ENCODE results near the gene SCN4B.

- TF ChIP-seq POLR2A (IDR thresholded peaks at IDR 0.05; ENCODE audit: low read length) (no peak), GATA1 (IDR thresholded peaks at IDR 0.05; ENCODE audit: low read depth, low read length) (no peak)
Observed at GRCh38 chr11:118163494-118163893, 10.9 kb upstream of the SCN4B start.
